ENCODE results near the gene CREG1. TPM values are rescaled to one million over a fixed set of nuclear protein-coding genes. Genes with fewer than 3 reads are reported as not detected.

The CREG1 gene
- total and polyA plus RNA-seq, 7 donors = 48.0 to 180 (median 139) TPM

GRCh38 chr1:167543199-167543990 is 10.2 kb downstream of the CREG1 start:
- intact Hi-C loops (cut with DNase I) = no loop called here
- no peaks in the 10 kb centered on the region for H3K27me3 ChIP-seq
- no peak for TF ChIP-seq CTCF (IDR thresholded peaks at IDR 0.05)
- no peak for TF ChIP-seq EP300 (IDR thresholded peaks at IDR 0.05)
- TF ChIP-seq POLR2AphosphoS5 (IDR thresholded peaks at IDR 0.05) = no peak
- no peak for TF ChIP-seq POLR2A (IDR thresholded peaks at IDR 0.05)
- no peak for DNase-seq
- H3K4me3 ChIP-seq = no peak overlapping the region
- H3K9me3 ChIP-seq = no peaks in the 10 kb centered on the region
- H3K36me3 ChIP-seq = peaks cover 3 to 51% (median 8%) of the 10 kb centered on the region in 4 donors
- peaks cover 0 to 7% (median 0%) of the 10 kb centered on the region in 4 donors for H3K4me1 ChIP-seq
- peak overlapping the region in 1 of 4 donors; percentile 36 for H3K27ac ChIP-seq
- WGBS, 2 donors = 73 to 80% methylated on average over 13 of the region's 13 CpGs

DNA sequence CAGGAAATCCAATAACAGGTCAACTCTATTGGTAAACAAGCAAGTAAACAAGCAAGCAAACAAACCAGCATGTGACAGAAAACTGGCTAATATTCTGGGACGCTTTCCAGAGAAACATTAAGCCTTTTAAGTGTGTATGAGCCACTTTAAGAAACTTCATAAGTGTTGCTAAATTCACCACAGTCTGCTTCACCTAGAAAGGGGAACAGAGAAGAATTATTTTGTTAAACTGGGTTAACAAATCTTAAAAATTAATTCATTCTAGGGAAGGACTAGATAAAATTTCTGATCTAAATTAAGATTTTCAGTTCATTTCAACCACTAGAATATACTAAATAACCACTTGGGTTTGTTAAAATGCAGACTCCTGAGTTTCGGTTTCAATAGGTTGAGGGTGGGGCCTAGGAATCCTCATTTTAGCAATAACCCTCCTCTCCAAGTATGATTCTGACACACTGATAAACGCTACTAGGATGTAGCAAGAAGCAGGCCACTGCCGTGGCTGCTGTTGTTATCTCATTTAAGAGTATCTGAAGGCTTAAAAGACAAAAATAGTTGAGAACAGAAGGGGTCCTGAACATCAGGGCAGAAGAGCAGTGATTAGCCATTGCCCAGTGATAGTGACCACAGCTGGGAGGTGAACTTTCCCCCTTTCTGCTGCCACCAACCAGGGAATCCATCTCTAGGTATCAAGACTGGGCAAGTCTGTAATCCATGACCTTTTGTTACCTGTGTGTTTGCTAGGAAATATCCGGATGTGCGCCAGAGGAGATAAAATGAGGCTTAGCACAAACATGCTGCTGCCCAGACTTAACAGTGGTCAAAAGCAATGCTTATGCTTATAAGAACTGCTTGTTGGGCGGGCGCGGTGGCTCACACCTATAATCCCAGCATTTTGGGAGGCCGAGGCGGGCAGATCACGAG is 11.2 kb downstream of the CREG1 start:
- intact Hi-C loops (cut with DNase I) = no loop called here
- no peak for DNase-seq
- TF ChIP-seq POLR2AphosphoS5 (IDR thresholded peaks at IDR 0.05) (no peak), EP300 (IDR thresholded peaks at IDR 0.05) (no peak), CTCF (IDR thresholded peaks at IDR 0.05) (no peak), POLR2A (IDR thresholded peaks at IDR 0.05) (no peak)
- peaks cover 3 to 46% (median 6%) of the 10 kb centered on the region in 4 donors for H3K36me3 ChIP-seq
- 80 to 81% methylated on average over 12 of the region's 12 CpGs for WGBS, 2 donors
- no peaks in the 10 kb centered on the region for H3K27me3 ChIP-seq
- H3K4me3 ChIP-seq = no peak overlapping the region
- peak overlapping the region in 1 of 4 donors; percentile 11 for H3K27ac ChIP-seq
- peaks cover 0 to 7% (median 0%) of the 10 kb centered on the region in 4 donors for H3K4me1 ChIP-seq
- H3K9me3 ChIP-seq = no peaks in the 10 kb centered on the region

DNA sequence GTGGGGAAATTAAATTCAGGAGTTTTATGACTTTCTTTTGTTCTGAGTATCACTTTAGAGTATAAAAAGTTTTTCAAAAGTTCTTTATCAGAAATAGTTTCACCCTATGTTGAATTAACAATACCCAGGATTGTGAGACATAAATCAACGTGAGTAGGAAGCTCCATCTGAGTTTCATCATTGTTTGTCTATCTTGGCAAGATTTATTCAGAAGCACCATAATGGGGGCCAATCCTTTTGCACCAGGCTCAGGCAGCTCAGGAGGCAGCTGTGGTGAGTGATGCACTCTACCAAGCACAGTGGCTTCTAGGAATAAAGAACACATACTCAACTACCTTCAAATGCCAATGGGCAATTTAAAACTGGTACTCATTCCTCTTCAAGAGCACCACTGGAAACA is 12.0 kb downstream of the CREG1 start:
- Histone ChIP-seq H3K9me3 (no peaks in the 10 kb centered on the region), H3K27me3 (no peaks in the 10 kb centered on the region), H3K4me1 (peaks cover 0 to 7% (median 0%) of the 10 kb centered on the region in 4 donors), H3K36me3 (peaks cover 0 to 38% (median 4%) of the 10 kb centered on the region in 4 donors), H3K4me3 (no peak overlapping the region), H3K27ac (no peak overlapping the region)
- DNase-seq = no peak
- no peak for TF ChIP-seq POLR2A (IDR thresholded peaks at IDR 0.05)
- TF ChIP-seq POLR2AphosphoS5 (IDR thresholded peaks at IDR 0.05) = no peak
- TF ChIP-seq EP300 (IDR thresholded peaks at IDR 0.05) = no peak
- no peak for TF ChIP-seq CTCF (IDR thresholded peaks at IDR 0.05)
- intact Hi-C loops (cut with DNase I) = no loop called here
- WGBS, 2 donors = 0% methylated on average over 1 of the region's 1 CpG

- Histone ChIP-seq H3K4me1 (peaks cover 0 to 7% (median 0%) of the 10 kb centered on the region in 4 donors), H3K4me3 (no peak overlapping the region), H3K36me3 (peaks cover 0 to 33% (median 4%) of the 10 kb centered on the region in 4 donors), H3K27me3 (no peaks in the 10 kb centered on the region), H3K9me3 (no peaks in the 10 kb centered on the region), H3K27ac (no peak overlapping the region)
- no peak for DNase-seq
- intact Hi-C loops (cut with DNase I) = no loop called here
- TF ChIP-seq CTCF (IDR thresholded peaks at IDR 0.05) (no peak), EP300 (IDR thresholded peaks at IDR 0.05) (no peak), POLR2AphosphoS5 (IDR thresholded peaks at IDR 0.05) (no peak), POLR2A (IDR thresholded peaks at IDR 0.05) (no peak)
Measured at GRCh38 chr1:167541003-167541402, 12.6 kb downstream of the CREG1 start.

All from sigmoid colon (tissue), 7 donors.